Mesenchymal stem cell (in vitro differentiated cells and primary cell): ENCODE measurements around the gene CALML4.

Experiments used
- DNase-seq: peaks from one replicate; pipeline ENCODE4 v3.0.0-alpha.2; 2013
- H2AFZ ChIP-seq: one replicate; pipeline ENCODE4 v1.6.1; 2013; ENCODE audit warnings: low read depth, mild to moderate bottlenecking, control low read depth, inconsistent platforms, low read length, moderate library complexity
- H2AK5ac ChIP-seq: 2 replicates; pipeline ENCODE4 v1.6.1; 2013; ENCODE audit warnings: low read length, moderate library complexity, mild to moderate bottlenecking, inconsistent platforms; ENCODE audit not compliant: severe bottlenecking
- H2BK120ac ChIP-seq: one replicate; pipeline ENCODE4 v1.6.1; 2013; ENCODE audit warnings: low read depth, mild to moderate bottlenecking, inconsistent platforms, low read length, moderate library complexity
- H2BK12ac ChIP-seq, 2 experiments: one replicate each; pipeline ENCODE4 v1.6.1; 2013; ENCODE audit warnings: inconsistent platforms in 2 of 2, low read length in 2 of 2, mild to moderate bottlenecking in 2 of 2, moderate library complexity in 2 of 2, control low read depth in 1 of 2
- H2BK15ac ChIP-seq: one replicate; pipeline ENCODE4 v1.6.1; 2013; ENCODE audit warnings: mild to moderate bottlenecking, low read depth, inconsistent platforms; ENCODE audit not compliant: poor library complexity, severe bottlenecking
- H2BK5ac ChIP-seq: 2 replicates; pipeline ENCODE4 v1.6.1; 2013; ENCODE audit warnings: low read depth, mild to moderate bottlenecking, low read length, control low read depth, inconsistent platforms; ENCODE audit not compliant: poor library complexity, severe bottlenecking
- H3K14ac ChIP-seq, 2 experiments: one replicate each; pipeline ENCODE4 v1.6.1; 2013; ENCODE audit warnings: inconsistent platforms in 2 of 2, low read length in 2 of 2, control low read depth in 1 of 2, mild to moderate bottlenecking in 1 of 2, moderate library complexity in 1 of 2
- H3K18ac ChIP-seq, 2 experiments: one replicate each; pipeline ENCODE4 v1.6.1; 2013; ENCODE audit warnings: inconsistent platforms in 2 of 2, low read length in 2 of 2, control low read depth in 1 of 2, low read depth in 1 of 2, mild to moderate bottlenecking in 1 of 2
- H3K23ac ChIP-seq, 2 experiments: one replicate each; pipeline ENCODE4 v1.6.1; 2013; ENCODE audit warnings: inconsistent platforms in 2 of 2, low read length in 2 of 2, mild to moderate bottlenecking in 2 of 2, moderate library complexity in 2 of 2, control low read depth in 1 of 2
- H3K27ac ChIP-seq: 2 replicates; pipeline ENCODE4 v1.5.1; 2013; ENCODE audit warnings: mild to moderate bottlenecking, moderate library complexity, low read length, control low read depth, inconsistent platforms; ENCODE audit not compliant: poor library complexity, severe bottlenecking
- H3K27me3 ChIP-seq, 2 experiments: 2 replicates each; pipeline versions ENCODE4 v1.6.1 to v1.7.0; 2013; ENCODE audit warnings: low read length in 2 of 2, mild to moderate bottlenecking in 2 of 2, moderate library complexity in 2 of 2, control low read depth in 1 of 2, inconsistent platforms in 1 of 2; ENCODE audit not compliant: control insufficient read depth in 1 of 2, insufficient read depth in 1 of 2
- H3K36me3 ChIP-seq, 2 experiments: 2 replicates each; pipeline versions ENCODE4 v1.6.1 to v1.7.0; 2013; ENCODE audit warnings: low read length in 2 of 2, control low read depth in 1 of 2, inconsistent platforms in 1 of 2, low read depth in 1 of 2, mild to moderate bottlenecking in 1 of 2; ENCODE audit not compliant: insufficient read depth in 2 of 2, control insufficient read depth in 1 of 2
- H3K4ac ChIP-seq, 2 experiments: one replicate each; pipeline ENCODE4 v1.6.1; 2013; ENCODE audit warnings: inconsistent platforms in 2 of 2, low read length in 2 of 2, mild to moderate bottlenecking in 2 of 2, moderate library complexity in 2 of 2, control low read depth in 1 of 2, low read depth in 1 of 2
- H3K4me1 ChIP-seq: 2 replicates; pipeline ENCODE4 v1.6.1; 2013; ENCODE audit warnings: low read depth, low read length, control low read depth; ENCODE audit not compliant: control insufficient read depth, insufficient read depth
- H3K4me2 ChIP-seq: 2 replicates; pipeline ENCODE4 v1.6.1; 2013; ENCODE audit warnings: low read length, mild to moderate bottlenecking, inconsistent platforms; ENCODE audit not compliant: poor library complexity, severe bottlenecking
- H3K4me3 ChIP-seq, 2 experiments: 2 replicates each; pipeline versions ENCODE4 v1.5.1 to v1.7.0; 2013; ENCODE audit warnings: low read length in 2 of 2, mild to moderate bottlenecking in 2 of 2, control low read depth in 1 of 2, low read depth in 1 of 2; ENCODE audit not compliant: insufficient read depth in 1 of 2
- H3K79me1 ChIP-seq: replicated peaks from 2 replicates; pipeline ENCODE4 v1.6.1; 2013; ENCODE audit warnings: mild to moderate bottlenecking, control low read depth, low read length, inconsistent platforms; ENCODE audit not compliant: poor library complexity, severe bottlenecking
- H3K9ac ChIP-seq: 2 replicates; pipeline ENCODE4 v1.7.0; 2013; ENCODE audit warnings: mild to moderate bottlenecking, low read length, moderate library complexity
- H3K9me3 ChIP-seq: 2 replicates; pipeline ENCODE4 v1.7.0; 2013; ENCODE audit warnings: mild to moderate bottlenecking, low read length; ENCODE audit not compliant: control insufficient read depth
- H4K8ac ChIP-seq: one replicate; pipeline ENCODE4 v1.6.1; 2013; ENCODE audit warnings: inconsistent platforms, mild to moderate bottlenecking, low read length, moderate library complexity
- H4K91ac ChIP-seq: one replicate; pipeline ENCODE4 v1.6.1; 2013; ENCODE audit warnings: mild to moderate bottlenecking, low read length, inconsistent platforms
- WGBS: methylation state at CpG from one replicate; pipeline ENCODE4 v1.1.7; 2013; ENCODE audit warnings: mixed read lengths; 5-methylcytosine and 5-hydroxymethylcytosine counted together

CALML4 gene

DNA sequence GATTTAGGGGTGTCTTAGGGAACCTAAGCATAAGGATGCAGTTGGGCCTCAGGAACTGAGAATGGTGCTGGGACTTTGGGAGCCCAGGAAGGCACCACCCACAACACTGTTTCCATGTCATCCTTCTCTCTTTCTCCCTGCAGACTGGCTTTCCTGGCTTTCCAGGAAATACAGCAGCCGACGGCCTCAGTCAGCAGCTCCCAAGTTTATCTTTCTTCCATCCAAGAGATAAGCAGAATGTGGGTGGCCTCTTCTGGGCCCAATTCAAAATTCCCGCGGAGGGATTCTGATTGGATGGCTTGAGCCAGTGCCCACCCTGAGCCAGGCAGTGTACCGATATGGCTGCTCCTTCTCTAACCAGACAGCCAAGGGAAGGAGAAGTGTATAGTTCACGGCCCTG lies 28.9 kb upstream of the CALML4 start:
- Histone ChIP-seq H3K9me3 (peaks cover 2% of the 10 kb centered on the region), H3K79me1 (peaks cover 3% of the 10 kb centered on the region), H3K4ac (no peak overlapping the region), H3K4me1 (peaks cover 9% of the 10 kb centered on the region), H2BK12ac (no peak overlapping the region), H2AK5ac (no peak overlapping the region), H3K18ac (peak overlapping the region in 1 of 2 experiments; percentile 14), H3K4me3 (no peak overlapping the region), H2AFZ (no peak overlapping the region), H3K36me3 (no peaks in the 10 kb centered on the region), H4K91ac (no peak overlapping the region), H2BK5ac (no peak overlapping the region), H4K8ac (peak overlapping the region; percentile 57), H2BK120ac (no peak overlapping the region), H3K27ac (no peak overlapping the region), H3K23ac (no peak overlapping the region), H3K9ac (no peak overlapping the region), H3K14ac (no peak overlapping the region), H3K27me3 (no peaks in the 10 kb centered on the region), H2BK15ac (no peak overlapping the region), H3K4me2 (no peak overlapping the region)
- DNase-seq: peak; percentile 20
- 49% methylated on average over 6 of the region's 6 CpGs for WGBS

DNA sequence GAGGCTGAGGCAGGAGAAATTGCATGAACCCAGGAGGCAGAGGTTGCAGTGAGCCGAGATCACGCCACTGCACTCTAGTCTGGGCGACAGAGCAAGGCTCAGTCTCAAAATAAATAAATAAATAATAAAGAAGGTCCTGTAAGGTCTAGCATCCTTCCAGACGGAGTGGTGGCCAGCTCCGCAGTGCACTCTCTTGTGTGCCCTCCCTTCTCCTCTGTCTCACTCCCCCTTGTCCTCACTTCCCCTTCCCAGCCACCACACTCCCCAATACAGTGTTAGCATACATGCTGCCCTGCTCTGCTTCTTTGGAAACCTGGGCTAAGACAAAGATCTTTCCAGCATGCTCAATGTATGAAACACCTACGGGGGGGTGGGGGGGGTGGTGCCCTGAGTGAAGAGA lies 27.8 kb upstream of the CALML4 start:
- H2BK5ac ChIP-seq: no peak overlapping the region
- no peak overlapping the region for H3K4me3 ChIP-seq
- H2BK120ac ChIP-seq: no peak overlapping the region
- peaks cover 16% of the 10 kb centered on the region for H3K4me1 ChIP-seq
- no peaks in the 10 kb centered on the region for H3K9me3 ChIP-seq
- H3K4me2 ChIP-seq: no peak overlapping the region
- H3K9ac ChIP-seq: no peak overlapping the region
- peaks cover 4% of the 10 kb centered on the region for H3K79me1 ChIP-seq
- no peak overlapping the region for H3K18ac ChIP-seq
- no peak overlapping the region for H4K8ac ChIP-seq
- no peak overlapping the region for H3K27ac ChIP-seq
- DNase-seq: no peak
- H2AFZ ChIP-seq: no peak overlapping the region
- 93% methylated on average over 3 of the region's 6 CpGs for WGBS
- no peaks in the 10 kb centered on the region for H3K27me3 ChIP-seq
- H3K4ac ChIP-seq: no peak overlapping the region
- no peak overlapping the region for H3K14ac ChIP-seq
- no peak overlapping the region for H2AK5ac ChIP-seq
- H3K36me3 ChIP-seq: no peaks in the 10 kb centered on the region
- no peak overlapping the region for H4K91ac ChIP-seq
- H2BK15ac ChIP-seq: no peak overlapping the region
- H2BK12ac ChIP-seq: no peak overlapping the region
- H3K23ac ChIP-seq: no peak overlapping the region

DNA sequence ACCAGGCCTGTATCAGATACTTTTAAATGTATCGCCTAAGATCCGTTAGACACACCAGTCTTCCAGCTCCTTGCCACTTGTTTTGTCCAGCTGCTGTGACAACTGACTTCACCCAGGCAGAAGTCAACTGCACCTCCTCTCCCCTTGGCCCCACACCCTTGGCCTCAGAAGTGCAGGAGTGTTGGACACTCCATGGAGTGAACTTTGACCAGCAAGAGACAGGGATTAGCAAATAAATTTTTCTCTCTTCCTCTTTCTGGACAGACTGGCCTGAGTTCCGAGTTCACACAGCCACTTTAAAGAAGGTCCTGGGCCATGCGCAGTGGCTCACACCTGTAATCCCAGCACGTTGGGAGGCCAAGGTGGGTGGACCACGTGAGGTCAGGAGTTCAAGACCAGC lies 27.3 kb upstream of the CALML4 start:
- H3K36me3 ChIP-seq: no peaks in the 10 kb centered on the region
- WGBS: 84% methylated on average over 6 of the region's 6 CpGs

DNA sequence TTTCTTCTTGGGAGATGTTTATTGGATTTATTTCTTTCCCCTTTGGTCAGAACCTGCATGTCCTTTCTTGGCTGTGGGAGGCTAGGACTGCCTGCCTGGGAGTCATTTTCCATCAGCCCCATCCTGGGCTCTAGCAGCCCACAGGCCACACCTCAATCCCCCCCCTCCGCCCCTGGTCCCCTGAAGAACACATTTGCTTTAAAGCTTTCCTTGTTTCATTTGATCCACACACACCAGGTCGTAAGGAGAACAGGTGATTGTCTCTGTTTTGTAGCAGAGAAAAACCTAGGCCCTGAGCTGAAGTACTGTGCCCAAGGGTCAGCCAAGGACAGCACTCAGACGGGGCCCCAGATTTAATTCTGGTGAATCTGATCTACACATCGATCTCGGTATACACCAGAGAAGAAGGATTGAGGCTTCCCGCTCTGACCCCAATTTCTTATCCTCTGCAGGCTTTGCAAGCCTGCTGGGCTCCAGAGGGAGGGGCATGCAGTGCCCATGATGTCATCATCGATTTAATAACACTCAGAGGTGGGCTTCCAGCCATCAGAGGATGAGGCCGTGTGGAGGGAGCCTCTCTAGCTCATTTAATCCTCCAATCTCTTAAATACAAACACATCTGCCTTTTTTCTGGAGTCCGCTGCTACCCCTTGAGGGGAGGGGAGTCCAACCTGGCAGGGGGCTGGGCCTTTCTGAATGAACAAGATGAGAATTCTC lies 26.1 kb upstream of the CALML4 start:
- H3K27ac ChIP-seq: no peak overlapping the region
- no peak overlapping the region for H3K4ac ChIP-seq
- H2BK5ac ChIP-seq: no peak overlapping the region
- no peak overlapping the region for H3K18ac ChIP-seq
- no peak overlapping the region for H2AFZ ChIP-seq
- no peak overlapping the region for H2BK12ac ChIP-seq
- no peaks in the 10 kb centered on the region for H3K9me3 ChIP-seq
- no peak overlapping the region for H4K91ac ChIP-seq
- H2BK120ac ChIP-seq: no peak overlapping the region
- peaks cover 21% of the 10 kb centered on the region for H3K4me1 ChIP-seq
- WGBS: 88% methylated on average over 9 of the region's 9 CpGs
- no peak overlapping the region for H3K9ac ChIP-seq
- no peaks in the 10 kb centered on the region for H3K27me3 ChIP-seq
- no peak overlapping the region for H3K4me3 ChIP-seq
- H3K36me3 ChIP-seq: no peaks in the 10 kb centered on the region
- H3K14ac ChIP-seq: no peak overlapping the region
- H3K79me1 ChIP-seq: peaks cover 7% of the 10 kb centered on the region
- H2BK15ac ChIP-seq: peak overlapping the region; percentile 52
- no peak overlapping the region for H4K8ac ChIP-seq
- DNase-seq: no peak
- H2AK5ac ChIP-seq: no peak overlapping the region
- H3K23ac ChIP-seq: no peak overlapping the region
- no peak overlapping the region for H3K4me2 ChIP-seq

More for the DNA sequence above, 27.3 kb upstream of the CALML4 start:
- Histone ChIP-seq H3K4me2 (no peak overlapping the region), H3K23ac (no peak overlapping the region), H3K4ac (no peak overlapping the region), H3K4me3 (no peak overlapping the region), H2BK5ac (no peak overlapping the region), H3K9me3 (no peaks in the 10 kb centered on the region), H3K18ac (no peak overlapping the region), H3K14ac (no peak overlapping the region), H2AK5ac (no peak overlapping the region), H2BK15ac (peak overlapping the region; percentile 89), H2BK12ac (peak overlapping the region in 1 of 2 experiments; percentile 30), H3K27me3 (no peaks in the 10 kb centered on the region), H2BK120ac (no peak overlapping the region), H3K79me1 (peaks cover 5% of the 10 kb centered on the region), H2AFZ (no peak overlapping the region), H3K4me1 (peaks cover 20% of the 10 kb centered on the region), H3K27ac (no peak overlapping the region), H4K91ac (no peak overlapping the region), H3K9ac (no peak overlapping the region), H4K8ac (no peak overlapping the region)
- DNase-seq: no peak
